GM12801 (cell line): ENCODE measurements around the gene FGR.

Experiments
- TF ChIP-seq, protein P1 (sequence below): IDR thresholded peaks from one replicate; pipeline ENCODE4 v1.5.1; 2011; ENCODE audit warnings: control low read depth; ENCODE audit not compliant: insufficient read length; ENCODE audit errors: extremely low read depth

Gene FGR

DNA sequence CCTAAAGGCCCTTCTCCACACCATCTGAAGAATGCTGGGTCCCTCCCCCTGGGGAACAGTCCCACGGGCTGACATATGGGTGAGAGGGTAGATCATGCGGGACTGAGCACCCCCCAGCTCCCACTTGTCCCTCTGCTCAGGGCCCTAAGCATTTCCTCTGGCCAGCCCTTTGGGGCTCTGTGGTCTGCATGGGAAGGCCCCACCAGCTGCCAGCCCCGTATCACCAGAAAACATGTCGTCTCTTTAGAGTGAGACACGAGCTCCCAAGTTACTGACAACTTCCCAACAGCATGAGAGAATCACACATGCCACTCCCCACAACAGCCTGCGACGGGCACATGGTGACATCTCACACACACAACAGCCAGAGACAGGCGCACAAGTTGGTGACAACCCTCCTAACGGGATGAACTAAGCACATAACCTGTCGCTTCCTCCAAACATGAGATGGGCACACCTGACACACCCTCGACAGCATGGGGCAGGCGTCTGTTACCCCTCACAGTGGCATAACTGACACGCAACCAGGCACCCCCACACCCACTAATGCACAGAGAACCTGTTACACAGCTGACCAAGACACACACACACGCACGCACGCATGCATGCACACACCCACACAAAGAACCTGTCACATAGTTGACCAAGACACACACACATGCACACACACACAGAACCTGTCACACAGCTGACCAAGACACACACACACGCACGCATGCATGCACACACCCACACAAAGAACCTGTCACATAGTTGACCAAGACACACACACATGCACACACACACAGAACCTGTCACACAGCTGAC is 72.2 kb downstream of the FGR start:
- TF ChIP-seq, protein P1, sequence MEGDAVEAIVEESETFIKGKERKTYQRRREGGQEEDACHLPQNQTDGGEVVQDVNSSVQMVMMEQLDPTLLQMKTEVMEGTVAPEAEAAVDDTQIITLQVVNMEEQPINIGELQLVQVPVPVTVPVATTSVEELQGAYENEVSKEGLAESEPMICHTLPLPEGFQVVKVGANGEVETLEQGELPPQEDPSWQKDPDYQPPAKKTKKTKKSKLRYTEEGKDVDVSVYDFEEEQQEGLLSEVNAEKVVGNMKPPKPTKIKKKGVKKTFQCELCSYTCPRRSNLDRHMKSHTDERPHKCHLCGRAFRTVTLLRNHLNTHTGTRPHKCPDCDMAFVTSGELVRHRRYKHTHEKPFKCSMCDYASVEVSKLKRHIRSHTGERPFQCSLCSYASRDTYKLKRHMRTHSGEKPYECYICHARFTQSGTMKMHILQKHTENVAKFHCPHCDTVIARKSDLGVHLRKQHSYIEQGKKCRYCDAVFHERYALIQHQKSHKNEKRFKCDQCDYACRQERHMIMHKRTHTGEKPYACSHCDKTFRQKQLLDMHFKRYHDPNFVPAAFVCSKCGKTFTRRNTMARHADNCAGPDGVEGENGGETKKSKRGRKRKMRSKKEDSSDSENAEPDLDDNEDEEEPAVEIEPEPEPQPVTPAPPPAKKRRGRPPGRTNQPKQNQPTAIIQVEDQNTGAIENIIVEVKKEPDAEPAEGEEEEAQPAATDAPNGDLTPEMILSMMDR = no peak
